ENCODE data around the gene ACSS1. TPM values are rescaled to one million over a fixed set of nuclear protein-coding genes. Genes with fewer than 3 reads are reported as not detected.

ACSS1 gene
- total RNA-seq, 1 experiment from 2014 or later = 2.3 TPM

DNA sequence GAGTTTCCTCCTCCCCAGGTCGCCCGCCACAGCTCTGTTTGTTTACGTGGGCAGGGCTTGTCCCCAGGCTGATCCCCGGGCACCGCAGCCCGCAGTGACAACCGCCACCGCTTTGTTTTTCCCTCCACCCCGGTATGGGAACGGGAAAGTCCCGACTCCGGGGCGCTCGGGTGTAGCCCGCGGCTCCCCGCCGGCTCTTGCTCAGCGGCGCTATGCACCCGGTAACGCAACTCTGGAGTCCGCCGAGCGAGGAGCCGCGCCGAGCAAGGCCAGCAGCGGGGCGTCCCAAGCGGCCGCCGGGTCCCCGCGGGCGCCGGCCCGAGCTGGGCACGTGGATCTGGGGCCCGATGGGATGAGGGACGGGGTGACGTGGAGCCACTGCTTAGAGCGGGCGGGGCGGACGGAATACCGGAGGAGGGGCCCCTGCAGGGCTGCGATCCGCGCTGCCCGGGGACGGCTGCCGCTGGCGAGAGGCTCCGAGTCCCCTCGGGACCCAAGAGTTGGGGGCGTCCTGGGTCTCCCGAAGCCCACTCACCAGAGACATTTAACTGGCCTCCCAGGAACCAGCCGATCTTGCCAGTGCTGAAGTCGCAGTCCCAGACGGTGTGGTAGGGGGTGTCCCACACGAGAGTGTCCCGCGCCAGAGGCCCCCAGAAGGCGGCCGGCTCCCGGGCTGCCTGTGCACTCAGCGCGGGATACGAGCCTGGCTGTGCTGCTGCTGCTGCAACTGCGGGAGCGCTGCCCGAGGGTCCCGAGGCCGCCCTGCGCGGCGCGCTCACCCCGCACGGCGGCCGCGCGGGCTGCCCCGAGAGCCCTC, 497 bp downstream of the ACSS1 start:
- CTCF ChIA-PET = no interaction called here
- DNase-seq (peak; percentile 56), ATAC-seq (peak; percentile 66)
- Histone ChIP-seq H3K9me3 (ENCODE audit: low read length) (no peaks in the 10 kb centered on the region), H3K79me2 (ENCODE audit: low read length) (no peaks in the 10 kb centered on the region), H3K9ac (ENCODE audit: low read length) (peak overlapping the region; percentile 43), H3K4me3 (ENCODE audit: low read length) (peak overlapping the region; percentile 86), H4K20me1 (ENCODE audit: low read length) (no peaks in the 10 kb centered on the region), H3K4me1 (ENCODE audit: insufficient read depth, low read length) (peaks cover 26% of the 10 kb centered on the region), H3K36me3 (ENCODE audit: low read depth, low read length) (no peaks in the 10 kb centered on the region), H3K27me3 (ENCODE audit: low read length) (peaks cover 13% of the 10 kb centered on the region), H3K27ac (ENCODE audit: low read length) (no peak overlapping the region), H3F3A (ENCODE audit: low read length, unreplicated experiment) (no peaks in the 10 kb centered on the region), H2AFZ (ENCODE audit: low read length) (peak overlapping the region; percentile 93), H3K4me2 (ENCODE audit: low read length) (peak overlapping the region; percentile 93), H3K9me2 (replicated peaks; ENCODE audit: low read length) (no peaks in the 10 kb centered on the region)
- intact Hi-C loops (cut with micrococcal nuclease) = loop anchor here (2.0 kb wide), 1 partner anchor 65 kb away; the partner anchor contains the start of gene APMAP
- BruUV-seq (replicated peaks) = no TSS peak
- POLR2A ChIA-PET (ENCODE audit: unreplicated experiment) = no interaction called here
- TF ChIP-seq, protein P1, sequence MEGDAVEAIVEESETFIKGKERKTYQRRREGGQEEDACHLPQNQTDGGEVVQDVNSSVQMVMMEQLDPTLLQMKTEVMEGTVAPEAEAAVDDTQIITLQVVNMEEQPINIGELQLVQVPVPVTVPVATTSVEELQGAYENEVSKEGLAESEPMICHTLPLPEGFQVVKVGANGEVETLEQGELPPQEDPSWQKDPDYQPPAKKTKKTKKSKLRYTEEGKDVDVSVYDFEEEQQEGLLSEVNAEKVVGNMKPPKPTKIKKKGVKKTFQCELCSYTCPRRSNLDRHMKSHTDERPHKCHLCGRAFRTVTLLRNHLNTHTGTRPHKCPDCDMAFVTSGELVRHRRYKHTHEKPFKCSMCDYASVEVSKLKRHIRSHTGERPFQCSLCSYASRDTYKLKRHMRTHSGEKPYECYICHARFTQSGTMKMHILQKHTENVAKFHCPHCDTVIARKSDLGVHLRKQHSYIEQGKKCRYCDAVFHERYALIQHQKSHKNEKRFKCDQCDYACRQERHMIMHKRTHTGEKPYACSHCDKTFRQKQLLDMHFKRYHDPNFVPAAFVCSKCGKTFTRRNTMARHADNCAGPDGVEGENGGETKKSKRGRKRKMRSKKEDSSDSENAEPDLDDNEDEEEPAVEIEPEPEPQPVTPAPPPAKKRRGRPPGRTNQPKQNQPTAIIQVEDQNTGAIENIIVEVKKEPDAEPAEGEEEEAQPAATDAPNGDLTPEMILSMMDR (conservative IDR thresholded peaks at IDR 0.05; ENCODE audit: low read depth, low read length) = no peak

DNA sequence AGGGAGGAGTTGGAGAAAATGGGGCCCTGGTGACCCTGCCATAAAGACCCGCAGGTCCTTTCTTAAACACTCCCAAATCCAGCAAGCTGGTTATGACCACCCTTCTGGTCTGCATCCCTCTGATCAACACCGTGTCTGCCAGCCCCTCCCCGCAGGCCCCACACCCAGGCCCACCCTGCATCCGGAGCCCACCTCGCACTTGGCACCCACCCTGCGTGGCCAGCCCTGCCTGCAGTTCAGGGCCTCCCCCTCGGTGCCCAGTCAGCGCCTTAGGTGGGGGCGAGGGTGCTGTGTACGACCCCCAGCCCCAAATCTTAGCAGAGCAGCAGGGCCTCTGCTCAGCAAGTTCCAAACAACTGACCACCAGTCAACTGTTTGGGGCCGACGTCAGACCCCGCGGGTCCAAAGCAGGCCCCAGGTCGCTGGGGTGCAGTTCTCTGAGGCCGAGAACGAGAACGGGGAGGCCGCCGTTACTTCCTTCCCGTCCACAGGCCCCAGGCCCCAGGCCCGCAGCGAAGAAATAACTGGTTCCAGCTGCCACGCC, 1.2 kb downstream of the ACSS1 start:
- peak overlapping the region; percentile 93 for H2AFZ ChIP-seq (ENCODE audit: low read length)

More for the DNA sequence above, 1.2 kb downstream of the ACSS1 start:
- ChIA-PET POLR2A (ENCODE audit: unreplicated experiment) (no interaction called here), CTCF (no interaction called here)
- Histone ChIP-seq H3K4me3 (ENCODE audit: low read length) (peak overlapping the region; percentile 86), H3K27ac (ENCODE audit: low read length) (no peak overlapping the region), H3K9me3 (ENCODE audit: low read length) (no peaks in the 10 kb centered on the region), H3K4me2 (ENCODE audit: low read length) (peak overlapping the region; percentile 93), H3K4me1 (ENCODE audit: insufficient read depth, low read length) (peaks cover 26% of the 10 kb centered on the region), H3K27me3 (ENCODE audit: low read length) (peaks cover 6% of the 10 kb centered on the region), H3F3A (ENCODE audit: low read length, unreplicated experiment) (no peaks in the 10 kb centered on the region), H3K9ac (ENCODE audit: low read length) (peak overlapping the region; percentile 43), H3K9me2 (replicated peaks; ENCODE audit: low read length) (no peaks in the 10 kb centered on the region), H4K20me1 (ENCODE audit: low read length) (no peaks in the 10 kb centered on the region), H3K79me2 (ENCODE audit: low read length) (no peaks in the 10 kb centered on the region), H3K36me3 (ENCODE audit: low read depth, low read length) (no peaks in the 10 kb centered on the region)
- intact Hi-C loops (cut with micrococcal nuclease) = loop anchor here (2.0 kb wide), 1 partner anchor 64 kb away; the partner anchor contains the start of gene APMAP
- DNase-seq (no peak), ATAC-seq (no peak)
- no TSS peak for BruUV-seq (replicated peaks)
- TF ChIP-seq, protein P1 (conservative IDR thresholded peaks at IDR 0.05; ENCODE audit: low read depth, low read length) = no peak
- TF ChIP-seq EZH2 (IDR thresholded peaks at IDR 0.05; ENCODE audit: low read length, unreplicated experiment) (no peak), EZH2phosphoT487 (IDR thresholded peaks at IDR 0.05; ENCODE audit: borderline replicate concordance, low read length) (no peak)
